Measurements from ENCODE around the gene ZMAT3. TPM values are rescaled to one million over a fixed set of nuclear protein-coding genes. Genes with fewer than 3 reads are reported as not detected.

Gene ZMAT3
- total and polyA plus RNA-seq, 2 of the 13 experiments (the other 11 are each of a cell fraction or from before 2014, with no cell fraction given), result 11.4 to 11.7 TPM

DNA sequence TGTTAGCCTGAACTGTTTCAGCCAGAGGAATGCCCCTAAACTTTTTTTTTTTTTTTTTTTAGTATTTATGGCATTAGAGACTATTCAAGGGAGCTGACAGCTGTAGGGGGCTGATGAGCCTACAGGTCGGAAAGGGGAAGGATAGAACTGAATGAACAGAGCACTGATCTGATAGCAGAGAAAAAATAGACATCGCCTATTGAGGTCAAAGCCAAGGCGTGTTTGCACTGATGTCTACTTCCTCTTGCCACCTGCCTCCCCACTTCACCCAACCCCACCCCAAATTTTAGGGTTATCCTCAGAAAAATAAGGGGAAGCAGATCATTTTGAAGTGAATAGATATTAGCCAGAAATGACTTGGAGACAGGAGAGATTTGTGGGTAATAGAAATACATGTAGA lies 3.0 kb upstream of the ZMAT3 start:
- no peak overlapping the region for H3K4me3 ChIP-seq (replicated peaks in 1 of 3; ENCODE audit: insufficient read depth in 1 of 3, low read depth in 2 of 3, low read length in 3 of 3)
- no peaks in the 10 kb centered on the region for H4K20me1 ChIP-seq (ENCODE audit: insufficient read depth, low read length)
- TF ChIP-seq ZNF558 (CRISPR knock-in tag; IDR thresholded peaks at IDR 0.05; ENCODE audit: borderline replicate concordance) (no peak), RBM22 (optimal IDR thresholded peaks at IDR 0.05; ENCODE audit: low read length) (no peak)
- TF ChIP-seq, protein P1, sequence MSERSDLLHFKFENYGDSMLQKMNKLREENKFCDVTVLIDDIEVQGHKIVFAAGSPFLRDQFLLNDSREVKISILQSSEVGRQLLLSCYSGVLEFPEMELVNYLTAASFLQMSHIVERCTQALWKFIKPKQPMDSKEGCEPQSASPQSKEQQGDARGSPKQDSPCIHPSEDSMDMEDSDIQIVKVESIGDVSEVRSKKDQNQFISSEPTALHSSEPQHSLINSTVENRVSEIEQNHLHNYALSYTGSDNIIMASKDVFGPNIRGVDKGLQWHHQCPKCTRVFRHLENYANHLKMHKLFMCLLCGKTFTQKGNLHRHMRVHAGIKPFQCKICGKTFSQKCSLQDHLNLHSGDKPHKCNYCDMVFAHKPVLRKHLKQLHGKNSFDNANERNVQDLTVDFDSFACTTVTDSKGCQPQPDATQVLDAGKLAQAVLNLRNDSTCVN (CRISPR knock-in tag; IDR thresholded peaks at IDR 0.05; ENCODE audit: borderline replicate concordance), result no peak
- intact Hi-C loops (cut with micrococcal nuclease; ENCODE audit: unreplicated experiment), result loop anchor here (5.0 kb wide), 1 partner anchor 73 kb away; the partner anchor contains the start of gene PIK3CA
- peaks cover 6% of the 10 kb centered on the region; the same call in 1 of the 2 replicates for H3K4me1 ChIP-seq (ENCODE audit: insufficient read depth, low read length)
- peaks cover 0 to 8% of the 10 kb centered on the region in 2 experiments; a peak in 3 of 5 replicates for H3K27me3 ChIP-seq (ENCODE audit: control insufficient read depth in 1 of 2, insufficient read depth in 2 of 2, low read length in 2 of 2)
- DNase-seq (ENCODE audit: low spot score), result no peak
- H3K36me3 ChIP-seq (replicated peaks in 1 of 2; ENCODE audit: control insufficient read depth in 1 of 2, insufficient read depth in 2 of 2, low read length in 2 of 2), result no peaks in the 10 kb centered on the region
- no peak for FAIRE-seq
- in situ Hi-C loops (cut with HindIII; ENCODE audit: extremely low pct_ligation_motif_present, low pct_unique_long_range_greater_than_20kb), result no loop called here
- WGBS (ENCODE audit: low lambda C conversion rate), result 29% methylated on average over 3 of the region's 3 CpGs
- no peaks in the 10 kb centered on the region for H3K9me3 ChIP-seq (ENCODE audit: low read length)
- H3K79me2 ChIP-seq (ENCODE audit: insufficient read depth, low read length), result peaks cover 15% of the 10 kb centered on the region
- H3K27ac ChIP-seq (ENCODE audit: extremely low read length, insufficient read depth, low read length), result no peak overlapping the region
- no peak overlapping the region for H3K4me2 ChIP-seq (ENCODE audit: low read depth, low read length)
- ATAC-seq, result no peak
- H3K9ac ChIP-seq (ENCODE audit: insufficient read depth, low read depth, low read length), result no peak overlapping the region
- no TSS peak for BruUV-seq (replicated peaks)
- no peak overlapping the region for H2AFZ ChIP-seq (ENCODE audit: low read length)
- ChIA-PET CTCF (ENCODE audit: low intra/inter-chr PET ratio, low total read pairs) (no interaction called here), POLR2A (no interaction called here)

GRCh38 chr3:179073816-179074215 lies 2.2 kb upstream of the ZMAT3 start:
- whole genome bisulfite sequencing (ENCODE audit: low lambda C conversion rate), result 70% methylated on average over 2 of the region's 2 CpGs
- intact Hi-C loops (cut with micrococcal nuclease; ENCODE audit: unreplicated experiment), result loop anchor here (5.0 kb wide), 1 partner anchor 73 kb away; the partner anchor contains the start of gene PIK3CA

More at GRCh38 chr3:179073816-179074215, 2.2 kb upstream of the ZMAT3 start:
- in situ Hi-C loops (cut with HindIII; ENCODE audit: extremely low pct_ligation_motif_present, low pct_unique_long_range_greater_than_20kb), result no loop called here
- Histone ChIP-seq H3K27ac (ENCODE audit: extremely low read length, insufficient read depth, low read length) (no peak overlapping the region), H3K4me1 (ENCODE audit: insufficient read depth, low read length) (peaks cover 14% of the 10 kb centered on the region), H3K9ac (ENCODE audit: insufficient read depth, low read depth, low read length) (no peak overlapping the region), H3K4me2 (ENCODE audit: low read depth, low read length) (no peak overlapping the region), H3K27me3 (ENCODE audit: control insufficient read depth in 1 of 2, insufficient read depth in 2 of 2, low read length in 2 of 2) (peaks cover 0 to 8% of the 10 kb centered on the region in 2 experiments; a peak in 3 of 5 replicates), H3K4me3 (replicated peaks in 1 of 3; ENCODE audit: insufficient read depth in 1 of 3, low read depth in 2 of 3, low read length in 3 of 3) (no peak overlapping the region), H3K79me2 (ENCODE audit: insufficient read depth, low read length) (peaks cover 24% of the 10 kb centered on the region), H2AFZ (ENCODE audit: low read length) (no peak overlapping the region), H3K36me3 (replicated peaks in 1 of 2; ENCODE audit: control insufficient read depth in 1 of 2, insufficient read depth in 2 of 2, low read length in 2 of 2) (no peaks in the 10 kb centered on the region), H4K20me1 (ENCODE audit: insufficient read depth, low read length) (no peaks in the 10 kb centered on the region), H3K9me3 (ENCODE audit: low read length) (no peaks in the 10 kb centered on the region)
- no peak for DNase-seq (ENCODE audit: low spot score)
- no peak for FAIRE-seq
- TF ChIP-seq ATM (IDR thresholded peaks at IDR 0.05; ENCODE audit: borderline replicate concordance) (no peak), TERF1 (CRISPR knock-in tag; IDR thresholded peaks at IDR 0.05) (no peak), SMC3 (IDR thresholded peaks at IDR 0.05; ENCODE audit: low read length) (no peak), TCF12 (IDR thresholded peaks at IDR 0.05) (no peak), TCF12 (CRISPR knock-in tag; IDR thresholded peaks at IDR 0.05) (no peak), ERF (CRISPR knock-in tag; IDR thresholded peaks at IDR 0.05) (no peak), POLR2G (IDR thresholded peaks at IDR 0.05; ENCODE audit: low read depth, low read length) (no peak), ZNF510 (CRISPR knock-in tag; IDR thresholded peaks at IDR 0.05; ENCODE audit: low read depth) (no peak), ZNF180 (CRISPR knock-in tag; IDR thresholded peaks at IDR 0.05; ENCODE audit: borderline replicate concordance, low read depth) (no peak), IKZF4 (CRISPR knock-in tag; IDR thresholded peaks at IDR 0.05; ENCODE audit: borderline replicate concordance, low read depth, not compliant biosample characterization) (no peak)
- BruUV-seq (replicated peaks), result no TSS peak
- CTCF ChIA-PET (ENCODE audit: low intra/inter-chr PET ratio, low total read pairs), result no interaction called here
- POLR2A ChIA-PET, result no interaction called here
- no peak for ATAC-seq
